SK-N-MC (cell line): Measurements from ENCODE around the gene MCU.

Experiments used
- EZH2 ChIP-seq: fragments of 200-600 bp; sonication (generic); IDR thresholded peaks from one replicate; pipeline ENCODE4 v1.6.1; 2017; ENCODE audit warnings: antibody characterized with exemption
- FOXP2 ChIP-seq: optimal IDR thresholded peaks from 2 replicates; pipeline ENCODE3; 2011; ENCODE audit warnings: mild to moderate bottlenecking, moderate library complexity; ENCODE audit not compliant: insufficient read depth; ENCODE audit errors: extremely low read length, control extremely low read depth
- POLR2AphosphoS5 ChIP-seq: IDR thresholded peaks from 2 replicates; pipeline ENCODE4 v1.6.1; 2012; ENCODE audit warnings: mild to moderate bottlenecking, low read depth, low read length, borderline replicate concordance

DNA sequence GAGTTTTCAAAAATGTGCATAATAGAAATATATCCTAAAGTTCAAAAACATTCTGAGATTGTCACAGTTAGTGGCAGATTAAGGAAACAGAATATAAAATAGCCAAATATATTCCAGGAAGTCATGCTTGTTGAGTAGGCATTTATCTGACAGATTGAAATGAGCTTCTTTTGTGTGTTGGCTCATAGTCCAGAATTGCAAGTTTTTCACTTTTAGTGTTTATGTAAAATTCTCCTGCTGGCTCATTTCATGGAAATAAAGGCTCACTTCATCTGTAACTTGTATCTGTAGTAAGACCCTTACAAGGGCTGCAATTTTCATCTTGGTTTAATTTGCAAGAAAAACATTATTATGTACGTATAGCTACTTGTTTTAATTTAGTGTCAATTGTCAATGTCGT lies 93.5 kb downstream of the MCU start:
- TF ChIP-seq POLR2AphosphoS5 (no peak), EZH2 (no peak), FOXP2 (no peak)
